K562 (cell line): ENCODE results near the gene CCDC60. TPM values are rescaled to one million over a fixed set of nuclear protein-coding genes. Genes with fewer than 3 reads are reported as not detected.

Experiments
- ATAC-seq: fragments of 200-7000 bp; cut with Tn5 transposase; 3 replicates; pipeline ENCODE4 v1.9.1; 2020; ENCODE audit warnings: moderate library complexity
- BruUV-seq: library from RNA; stranded (reverse); fragments of 400-500 nt; replicated peaks from 2 replicates; lab custom pipeline; 2021; lab: Mats Ljungman, UMichigan
- CTCF ChIA-PET: fragments of 300-600 bp; formaldehyde crosslinking; extraction: SDS; loops from one replicate; lab custom pipeline; 2021; ENCODE audit warnings: low intra/inter-chr PET ratio; lab: Yijun Ruan, JAX
- POLR2A ChIA-PET: fragments of 300-600, 350-650 bp; sonication (Branson Sonifier 250); formaldehyde crosslinking; extraction: SDS; loops from one replicate; lab custom pipeline; 2021; ENCODE audit warnings: antibody characterized with exemption, inconsistent platforms; lab: Yijun Ruan, JAX
- DNase-seq, 4 experiments: peaks; one replicate each; pipeline versions ENCODE4 v3.0.0 to v3.0.0-alpha.2; 2011 to 2018; ENCODE audit warnings: low spot score in 3 of 4, mixed read lengths in 3 of 4; ENCODE audit errors: extremely low read depth in 1 of 4
- FAIRE-seq: peaks from 2 replicates; lab custom pipeline; 2011; peaks lifted over from hg19 to GRCh38; lab: Jason Lieb, UNC
- H2AFZ ChIP-seq: 2 replicates; pipeline ENCODE4 v1.6.0; 2011; ENCODE audit warnings: low read depth, low read length, control low read depth, inconsistent platforms
- H3K27ac ChIP-seq: fragments of 200-600 bp; 3 replicates; pipeline ENCODE4 v1.8.0; 2011; ENCODE audit warnings: low read depth, mild to moderate bottlenecking, control low read depth, inconsistent platforms, low read length, moderate library complexity, mixed read lengths; ENCODE audit errors: extremely low read depth
- H3K27me3 ChIP-seq, 2 experiments: fragments of 300-600 bp in 1 of 2; 2 replicates in 1 of 2; 3 replicates in 1 of 2; pipeline versions ENCODE4 v1.6.0 to v1.8.0; 2011; ENCODE audit warnings: inconsistent platforms in 2 of 2, low read length in 2 of 2, mild to moderate bottlenecking in 1 of 2, mixed read lengths in 1 of 2, moderate library complexity in 1 of 2; ENCODE audit not compliant: control insufficient read depth in 2 of 2, insufficient read depth in 2 of 2
- H3K36me3 ChIP-seq: fragments of 300-600 bp; 3 replicates; pipeline ENCODE4 v1.8.0; 2011; ENCODE audit warnings: mild to moderate bottlenecking, low read length, inconsistent platforms; ENCODE audit not compliant: control insufficient read depth, insufficient read depth
- H3K4me1 ChIP-seq, 2 experiments: fragments of 200-600 bp in 1 of 2; replicated peaks in 1 of 2; 2 replicates in 1 of 2; 3 replicates in 1 of 2; pipeline versions ENCODE4 v1.5.1 to v1.8.0; 2011; ENCODE audit warnings: inconsistent platforms in 2 of 2, low read length in 2 of 2, mild to moderate bottlenecking in 1 of 2, mixed read lengths in 1 of 2, moderate library complexity in 1 of 2; ENCODE audit not compliant: control insufficient read depth in 2 of 2, insufficient read depth in 2 of 2
- H3K4me2 ChIP-seq: 2 replicates; pipeline ENCODE4 v1.6.1; 2011; ENCODE audit warnings: low read length, control low read depth, inconsistent platforms, mixed read lengths; ENCODE audit not compliant: insufficient read depth
- H3K4me3 ChIP-seq: fragments of 200-600 bp; sonication (generic), shearing (Covaris generic); 2 replicates; pipeline ENCODE4 v1.5.1; 2016; ENCODE audit warnings: control low read depth, inconsistent platforms
- H3K79me2 ChIP-seq: fragments of 200-600 bp; 3 replicates; pipeline ENCODE4 v1.8.0; 2011; ENCODE audit warnings: low read length, inconsistent platforms; ENCODE audit not compliant: control insufficient read depth, insufficient read depth
- H3K9ac ChIP-seq, 2 experiments: 2 replicates each; pipeline versions ENCODE4 v1.6.0 to v1.6.1; 2011; ENCODE audit warnings: low read depth in 2 of 2, low read length in 2 of 2, control low read depth in 1 of 2, inconsistent platforms in 1 of 2, mild to moderate bottlenecking in 1 of 2, mixed read lengths in 1 of 2; ENCODE audit not compliant: insufficient read depth in 1 of 2
- H3K9me1 ChIP-seq: one replicate; pipeline ENCODE4 v1.6.0; 2011; ENCODE audit warnings: inconsistent platforms, mild to moderate bottlenecking, low read length, moderate library complexity; ENCODE audit not compliant: control insufficient read depth, insufficient read depth
- H3K9me3 ChIP-seq: replicated peaks from 2 replicates; pipeline ENCODE4 v1.5.1; 2011; ENCODE audit warnings: low read depth, low read length, inconsistent platforms; ENCODE audit not compliant: control insufficient read depth, insufficient read depth
- H4K20me1 ChIP-seq: replicated peaks from 2 replicates; pipeline ENCODE4 v1.6.1; 2011; ENCODE audit warnings: low read length, inconsistent platforms, mixed read lengths; ENCODE audit not compliant: control insufficient read depth, insufficient read depth
- ATF2 ChIP-seq: sonication (generic); formaldehyde crosslinking; IDR thresholded peaks from 2 replicates; pipeline ENCODE4 v1.8.1; 2022; ENCODE audit warnings: missing genetic modification reagents
- FOXP1 ChIP-seq: sonication (generic); formaldehyde crosslinking; IDR thresholded peaks from 2 replicates; pipeline ENCODE4 v1.8.0; 2022; ENCODE audit warnings: mild to moderate bottlenecking, missing genetic modification reagents
- HOXB6 ChIP-seq: fragments of 250-450 bp; sonication (Bioruptor Pico); IDR thresholded peaks from 2 replicates; pipeline ENCODE4 v1.5.1; 2022; ENCODE audit warnings: mild to moderate bottlenecking, borderline replicate concordance
- LCOR ChIP-seq: sonication (generic); formaldehyde crosslinking; IDR thresholded peaks from 2 replicates; pipeline ENCODE4 v1.8.0; 2022; ENCODE audit warnings: mild to moderate bottlenecking, missing genetic modification reagents
- MTF1 ChIP-seq: fragments of 250-450 bp; sonication (Bioruptor Pico); IDR thresholded peaks from 2 replicates; pipeline ENCODE4 v1.9.0; 2021; ENCODE audit warnings: moderate library complexity, mild to moderate bottlenecking, inconsistent platforms, borderline replicate concordance
- MXD1 ChIP-seq: fragments of 250-450 bp; sonication (Bioruptor Pico); IDR thresholded peaks from 2 replicates; pipeline ENCODE4 v1.8.0; 2021; ENCODE audit warnings: borderline replicate concordance, mild to moderate bottlenecking, moderate library complexity; ENCODE audit not compliant: poor library complexity, severe bottlenecking
- PTBP1 ChIP-seq: fragments of 200-400 bp; formaldehyde crosslinking; IDR thresholded peaks from 2 replicates; pipeline ENCODE4 v1.6.1; 2017; ENCODE audit warnings: low read depth, low read length
- RERE ChIP-seq: sonication (generic); formaldehyde crosslinking; IDR thresholded peaks from 2 replicates; pipeline ENCODE4 v1.8.0; 2023; ENCODE audit warnings: missing genetic modification reagents, mild to moderate bottlenecking, borderline replicate concordance
- SMARCC2 ChIP-seq: fragments of 450-650 bp; IDR thresholded peaks from 2 replicates; pipeline ENCODE4 v1.6.1; 2017; ENCODE audit warnings: antibody characterized with exemption, moderate library complexity, mild to moderate bottlenecking, low read depth
- TAF7 ChIP-seq: fragments of 450-650 bp; IDR thresholded peaks from 2 replicates; pipeline ENCODE4 v1.6.1; 2016; ENCODE audit warnings: missing genetic modification characterization, missing compliant biosample characterization
- TCF3 ChIP-seq: sonication (generic); formaldehyde crosslinking; IDR thresholded peaks from 2 replicates; pipeline ENCODE4 v1.4.0; 2020; ENCODE audit warnings: mild to moderate bottlenecking, missing genetic modification reagents
- YBX1 ChIP-seq: fragments of 450-650 bp; IDR thresholded peaks from 2 replicates; pipeline ENCODE4 v1.7.1; 2016; ENCODE audit warnings: mild to moderate bottlenecking
- ZNF551 ChIP-seq: fragments of 250-450 bp; sonication (Bioruptor Pico); IDR thresholded peaks from 2 replicates; pipeline ENCODE4 v1.5.0; 2021; ENCODE audit warnings: mild to moderate bottlenecking, moderate library complexity
- ZNF740 ChIP-seq, 3 experiments: fragments of 200-800 bp in 1 of 3; sonication (Bioruptor generic) in 1 of 3; sonication (generic) in 1 of 3; formaldehyde crosslinking in 1 of 3; IDR thresholded peaks; 2 replicates each; pipeline versions ENCODE4 v1.6.1 to v1.8.0; 2016 to 2022; ENCODE audit warnings: mild to moderate bottlenecking in 2 of 3, missing compliant biosample characterization in 2 of 3, missing genetic modification characterization in 2 of 3, missing genetic modification reagents in 1 of 3
- WGBS: fragments of 100-300 bp; shearing (Covaris generic); methylation state at CpG from one replicate; pipeline ENCODE4 v1.1.6; 2016; ENCODE audit warnings: low coverage, mixed read lengths; ENCODE audit not compliant: insufficient coverage; ENCODE audit errors: missing lambda C conversion rate; 5-methylcytosine and 5-hydroxymethylcytosine counted together
- in situ Hi-C: fragments of 300-500 bp; cut with MboI; formaldehyde crosslinking; loops from 4 replicates; pipeline ENCODE4 v1.15.0; 2018; ENCODE audit warnings: inconsistent platforms, mixed read lengths
- intact Hi-C: fragments of 100-400 bp; cut with micrococcal nuclease; formaldehyde crosslinking; loops from 2 replicates; pipeline ENCODE4 v1.14.2; 2022
- polyA plus RNA-seq, 8 experiments: library from polyadenylated mRNA; depleted of rRNA in 4 of 8; stranded (reverse) in 5 of 8; unstranded in 3 of 8; fragments of >200 nt; fragmentation: Nextera tagmentation in 2 of 8; fragmentation: Illumina TruSeq in 1 of 8; extraction: Ambion mirVana in 2 of 8; extraction: Trizol in 1 of 8; gene quantifications; 2 replicates each; pipeline versions ENCODE4 v1.2.1 to v1.2.3, GENCODE V29; 2011 to 2014; ENCODE audit warnings: inconsistent platforms in 1 of 8, missing spikeins in 1 of 8
- total RNA-seq, 7 experiments: library from RNA; depleted of rRNA in 6 of 7; stranded (reverse); fragments of >200 nt in 6 of 7; fragmentation: Illumina TruSeq in 2 of 7; extraction: Trizol in 2 of 7; gene quantifications; 2 replicates each; pipeline versions ENCODE4 v1.2.1 to v1.2.3, GENCODE V29; 2011 to 2021; ENCODE audit warnings: low replicate concordance in 1 of 7

CCDC60 gene
- total and polyA plus RNA-seq, 9 of the 15 experiments (the other 6 are each of a cell fraction or from before 2014, with no cell fraction given): not detected

- ChIA-PET POLR2A (no interaction called here), CTCF (no interaction called here)
- Histone ChIP-seq H3K9me1 (no peaks in the 10 kb centered on the region), H3K9ac (no peak overlapping the region), H3K36me3 (no peaks in the 10 kb centered on the region), H3K4me3 (no peak overlapping the region), H3K27me3 (no peaks in the 10 kb centered on the region; a peak in 2 of 5 replicates), H3K9me3 (no peaks in the 10 kb centered on the region), H3K27ac (no peak overlapping the region), H4K20me1 (no peaks in the 10 kb centered on the region), H3K79me2 (no peaks in the 10 kb centered on the region), H3K4me1 (no peaks in the 10 kb centered on the region), H3K4me2 (no peak overlapping the region), H2AFZ (no peak overlapping the region)
- WGBS: 0% methylated on average over 1 of the region's 1 CpG
- in situ Hi-C loops (no loop called here), intact Hi-C loops (no loop called here)
- ATAC-seq: no peak
- no peak for DNase-seq
- FAIRE-seq: no peak
- no TSS peak for BruUV-seq
- no peak for TF ChIP-seq TCF3 (CRISPR knock-in tag)
- no peak for TF ChIP-seq ATF2 (CRISPR knock-in tag)
- no peak for TF ChIP-seq YBX1
- TF ChIP-seq RERE (CRISPR knock-in tag): no peak
- TF ChIP-seq SMARCC2: no peak
- no peak for TF ChIP-seq ZNF551 (CRISPR knock-in tag)
- TF ChIP-seq ZNF740 (CRISPR knock-in tag; IDR thresholded peaks at IDR 0.05): no peak
- TF ChIP-seq ZNF740 (tag; IDR thresholded peaks at IDR 0.05): no peak
- TF ChIP-seq FOXP1 (CRISPR knock-in tag): no peak
- TF ChIP-seq TAF7 (tag): no peak
- no peak for TF ChIP-seq HOXB6 (CRISPR knock-in tag)
- TF ChIP-seq MXD1 (CRISPR knock-in tag): no peak
- no peak for TF ChIP-seq LCOR (CRISPR knock-in tag)
- TF ChIP-seq MTF1 (CRISPR knock-in tag): no peak
- no peak for TF ChIP-seq PTBP1
Measured at GRCh38 chr12:119576915-119577314, 242.4 kb downstream of the CCDC60 start.
